ENCODE measurements around the gene HLA-DPA1.

DNA sequence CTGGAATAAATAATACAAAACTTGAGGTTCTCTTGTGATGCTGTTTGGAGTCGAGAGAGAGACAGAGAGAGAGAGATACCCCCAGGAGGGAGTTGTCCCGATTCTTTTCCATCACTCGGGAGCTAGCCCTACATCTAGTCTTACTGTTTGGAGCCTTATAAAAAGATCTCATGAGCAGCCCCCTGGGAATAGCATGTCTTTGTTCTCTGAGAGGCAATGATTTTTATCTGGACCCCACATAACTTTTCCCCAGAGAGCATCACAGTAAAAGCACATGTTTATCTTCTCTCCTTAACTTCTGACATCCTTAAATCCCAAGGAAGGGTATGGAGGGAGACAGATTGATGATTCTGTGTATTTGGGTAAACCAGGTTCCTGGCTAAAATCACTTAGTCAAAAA is 43.2 kb downstream of the HLA-DPA1 start:
- TF ChIP-seq EZH2 (IDR thresholded peaks at IDR 0.05; ENCODE audit: insufficient read depth, poor library complexity, severe bottlenecking): no peak
- TF ChIP-seq EZH2phosphoT487 (IDR thresholded peaks at IDR 0.05; ENCODE audit: insufficient read depth, low read depth): no peak
